Hematopoietic multipotent progenitor cell (in vitro differentiated cells): ENCODE results near the gene YLPM1. TPM values are rescaled to one million over a fixed set of nuclear protein-coding genes. Genes with fewer than 3 reads are reported as not detected.

Experiments
- DNase-seq, 3 donors: peaks; one replicate each; pipeline ENCODE4 v3.0.0-alpha.2; 2011 to 2015; ENCODE audit warnings: low read depth in 2 of 3, low spot score in 2 of 3
- total RNA-seq: library from RNA; depleted of rRNA; stranded (reverse); fragments of >200 nt; gene quantifications from one replicate; pipeline ENCODE4 v1.2.3, GENCODE V29; 2012

YLPM1 gene
- total RNA-seq, 1 donor, result 21.3 TPM

GRCh38 chr14:74785056-74785613 is 22.0 kb downstream of the YLPM1 start:
- no peak for DNase-seq

- DNase-seq, result peak in 1 of 3 donors; percentile 10
Measured at GRCh38 chr14:74786796-74787315, 23.7 kb downstream of the YLPM1 start.

- peak in 1 of 3 donors; percentile 10 for DNase-seq
Measured at GRCh38 chr14:74792249-74793039, 29.3 kb downstream of the YLPM1 start.

- peak in 2 of 3 donors; percentile 30 to 55 for DNase-seq
Measured at GRCh38 chr14:74793506-74794155, 30.5 kb downstream of the YLPM1 start.

- no peak for DNase-seq
Measured at GRCh38 chr14:74794947-74795346, 31.8 kb downstream of the YLPM1 start.

- DNase-seq, result no peak
Measured at GRCh38 chr14:74799765-74800164, 36.6 kb downstream of the YLPM1 start.

GRCh38 chr14:74800780-74801179 is 37.7 kb downstream of the YLPM1 start:
- DNase-seq, result no peak

- no peak for DNase-seq
Measured at GRCh38 chr14:74801396-74801795, 38.3 kb downstream of the YLPM1 start.

- peak in 2 of 3 donors; percentile 31 to 80 for DNase-seq
Measured at GRCh38 chr14:74804219-74804825, 41.2 kb downstream of the YLPM1 start.

- DNase-seq, result no peak
Measured at GRCh38 chr14:74807853-74808545, 44.9 kb downstream of the YLPM1 start.

- DNase-seq, result no peak
Measured at GRCh38 chr14:74816124-74816523, 53.0 kb downstream of the YLPM1 start.

- no peak for DNase-seq
Measured at GRCh38 chr14:74820288-74820687, 57.2 kb downstream of the YLPM1 start.

- no peak for DNase-seq
Measured at GRCh38 chr14:74821267-74821915, 58.3 kb downstream of the YLPM1 start.

- DNase-seq, result no peak
Measured at GRCh38 chr14:74824997-74825396, 61.9 kb downstream of the YLPM1 start.

GRCh38 chr14:74826574-74826973 is 63.5 kb downstream of the YLPM1 start:
- DNase-seq, result no peak

- no peak for DNase-seq
Measured at GRCh38 chr14:74829251-74829650, 66.1 kb downstream of the YLPM1 start.

GRCh38 chr14:74832849-74833248 is 69.7 kb downstream of the YLPM1 start:
- no peak for DNase-seq

- no peak for DNase-seq
Measured at GRCh38 chr14:74834692-74835392, 71.7 kb downstream of the YLPM1 start.

GRCh38 chr14:74835645-74836250 is 72.6 kb downstream of the YLPM1 start:
- no peak for DNase-seq
